GM12801 (cell line): ENCODE data around the gene GNS.

ENCODE experiments used
- CTCF ChIP-seq: IDR thresholded peaks from one replicate; pipeline ENCODE4 v1.5.1; 2011; ENCODE audit warnings: control low read depth; ENCODE audit not compliant: insufficient read length; ENCODE audit errors: extremely low read depth

The GNS gene

GRCh38 chr12:64730588-64730969 lies 28.6 kb downstream of the GNS start:
- TF ChIP-seq CTCF = no peak

- no peak for TF ChIP-seq CTCF
Observed at GRCh38 chr12:64729909-64730587, 29.2 kb downstream of the GNS start.

DNA sequence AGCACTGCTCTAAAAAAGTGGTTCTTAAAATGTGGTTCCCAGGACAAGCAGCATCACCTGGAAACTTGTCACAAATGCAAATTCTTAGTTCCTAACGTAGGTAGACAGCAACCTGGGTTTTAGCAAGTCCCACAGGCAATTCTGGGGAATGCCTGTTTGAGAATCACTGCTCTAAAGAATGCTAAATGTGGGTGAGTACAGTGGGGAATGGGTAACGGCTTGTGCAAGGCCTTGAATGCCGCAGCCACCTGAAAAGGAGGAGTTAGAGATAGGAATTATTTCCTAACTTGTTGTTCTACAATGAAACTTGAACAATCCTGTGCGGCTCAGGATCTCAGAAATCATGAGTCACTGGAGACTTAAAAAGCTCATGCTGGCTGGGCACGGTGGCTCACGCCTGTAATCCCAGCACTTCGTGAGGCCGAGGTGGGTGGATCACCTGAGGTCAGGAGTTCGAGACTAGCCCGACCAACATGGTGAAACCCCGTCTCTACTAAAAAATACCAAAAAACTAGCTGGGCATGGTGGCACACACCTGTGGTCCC lies 34.9 kb downstream of the GNS start:
- no peak for TF ChIP-seq CTCF

DNA sequence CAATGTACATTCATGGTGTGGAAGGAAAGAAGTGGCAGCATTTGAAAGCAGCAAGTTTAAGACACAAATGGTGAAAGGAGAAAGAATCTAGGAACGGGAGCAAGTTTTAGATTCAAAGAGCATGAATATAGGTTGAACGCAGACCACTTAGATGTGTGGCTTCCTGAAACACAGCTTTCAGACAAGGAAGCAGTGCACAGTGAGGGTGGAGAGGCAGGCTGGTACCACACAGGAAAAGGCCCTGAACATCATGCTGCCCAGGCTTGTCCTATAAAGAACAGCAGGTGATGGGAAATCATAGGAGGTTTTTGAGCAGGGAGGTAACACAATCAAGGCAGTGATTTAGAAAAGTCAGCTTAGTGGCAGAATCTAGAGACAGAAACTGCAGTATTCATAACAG lies 35.6 kb downstream of the GNS start:
- no peak for TF ChIP-seq CTCF

GRCh38 chr12:64722835-64723234 lies 36.4 kb downstream of the GNS start:
- TF ChIP-seq CTCF = no peak

GRCh38 chr12:64720884-64721283 lies 38.3 kb downstream of the GNS start:
- TF ChIP-seq CTCF = no peak

DNA sequence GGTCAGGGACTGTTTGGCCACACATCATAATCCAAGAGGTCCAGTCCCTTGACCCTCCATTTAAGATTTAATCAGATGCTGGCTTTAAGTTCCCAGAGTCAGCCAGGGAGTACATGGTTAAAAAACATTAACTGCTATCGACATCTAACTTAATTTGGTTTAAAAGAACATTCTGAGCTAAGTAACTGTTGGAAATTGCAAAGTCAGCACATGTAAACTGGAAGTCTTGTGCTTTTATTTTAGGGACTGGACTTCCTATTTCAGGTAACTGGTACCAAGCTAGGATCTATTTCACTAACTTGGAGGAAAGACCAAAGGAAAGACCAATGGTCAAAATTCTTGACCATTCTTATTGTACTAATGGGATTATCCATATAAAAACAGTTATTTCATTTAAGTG lies 40.6 kb downstream of the GNS start:
- no peak for TF ChIP-seq CTCF
